GM19452 (cell line): ENCODE data around the gene AARS2.

Source experiments
- ATAC-seq: cut with Tn5 transposase; IDR thresholded peaks from one replicate; pipeline ENCODE4 v1.9.1; 2021; ENCODE audit not compliant: unreplicated experiment

The AARS2 gene

GRCh38 chr6:44264154-44265006 lies 48.8 kb downstream of the AARS2 start:
- ATAC-seq = peak; percentile 28

DNA sequence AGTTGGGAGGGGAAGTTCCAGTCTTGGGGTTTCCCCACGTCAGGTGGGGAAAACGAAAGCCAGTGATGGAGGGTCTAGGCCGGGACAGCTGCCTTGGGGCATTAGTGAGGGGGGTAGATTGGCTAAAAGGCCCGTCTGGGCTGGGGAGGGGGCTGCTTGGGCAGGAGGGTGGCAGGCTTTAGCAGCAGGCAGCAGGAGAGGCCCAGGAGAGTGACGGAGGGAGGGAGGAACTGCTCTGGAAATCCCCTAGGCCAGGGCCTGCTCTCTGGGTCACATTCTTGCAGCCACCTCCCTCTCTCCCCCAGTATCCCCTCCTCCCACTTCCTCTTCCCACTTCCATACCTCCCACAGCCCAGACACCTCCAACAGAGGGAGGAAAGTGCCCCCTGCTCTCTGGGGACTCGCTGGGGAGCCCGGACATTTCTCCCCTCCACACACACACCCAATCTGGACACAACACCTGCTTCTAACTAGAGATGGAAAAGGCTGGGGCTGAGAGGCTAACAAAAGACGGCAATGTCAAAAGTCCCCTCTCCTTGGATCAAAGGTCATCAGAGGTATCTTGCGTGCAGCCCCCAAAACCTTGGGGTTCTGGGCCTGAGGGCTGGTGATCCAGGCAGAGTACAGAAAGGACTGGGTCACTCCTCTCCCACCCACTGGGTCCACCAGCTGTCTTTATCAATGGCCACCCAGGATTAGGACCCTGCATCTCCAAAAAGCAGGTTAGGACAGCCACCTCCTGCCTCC lies 49.6 kb downstream of the AARS2 start:
- no peak for ATAC-seq

DNA sequence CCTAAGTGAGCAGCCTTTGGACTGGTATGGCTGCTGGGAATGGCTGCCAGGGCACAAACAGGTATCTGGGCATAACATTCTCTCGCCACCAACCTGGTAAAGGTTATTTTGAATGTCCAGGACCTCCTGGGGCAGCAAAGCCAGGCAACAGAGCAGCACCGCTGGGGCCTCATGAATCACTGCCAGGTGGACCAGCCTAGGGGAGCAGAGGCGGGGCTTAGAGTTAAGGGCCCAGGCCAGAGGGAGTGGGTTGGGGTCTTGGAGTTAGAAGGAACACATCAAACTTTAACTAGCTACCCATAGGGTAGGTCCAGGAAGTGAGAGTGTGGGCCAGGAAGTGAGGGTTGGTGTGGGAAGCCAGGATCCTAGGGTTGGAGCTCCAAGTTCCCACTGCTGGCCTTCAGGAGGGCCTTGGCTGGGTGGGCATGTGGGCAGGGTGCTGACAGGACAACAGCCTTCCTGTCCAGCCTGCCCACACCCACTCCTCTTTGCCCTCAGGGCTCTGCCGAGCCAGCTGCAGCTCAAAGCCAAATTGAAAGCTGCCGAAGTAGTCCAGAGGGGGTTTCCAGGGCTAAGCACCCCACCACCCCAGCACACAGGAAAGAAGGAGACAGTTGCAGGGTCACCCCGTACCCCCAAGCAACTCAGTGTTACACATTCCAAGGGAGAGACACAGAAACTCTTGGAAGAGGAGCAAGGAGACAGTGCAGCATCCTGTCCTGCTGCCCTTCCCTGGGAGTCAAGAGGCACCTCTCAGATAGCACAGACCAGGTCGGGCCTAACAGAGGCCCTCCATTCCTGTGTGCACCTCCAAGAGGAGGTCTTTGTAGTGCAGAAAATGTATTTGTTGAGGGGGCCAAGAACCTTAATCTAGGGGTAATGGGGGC lies 50.4 kb downstream of the AARS2 start:
- no peak for ATAC-seq

- no peak for ATAC-seq
Observed at GRCh38 chr6:44261581-44261980, 51.6 kb downstream of the AARS2 start.

- ATAC-seq = no peak
Observed at GRCh38 chr6:44260451-44261297, 52.5 kb downstream of the AARS2 start.

DNA sequence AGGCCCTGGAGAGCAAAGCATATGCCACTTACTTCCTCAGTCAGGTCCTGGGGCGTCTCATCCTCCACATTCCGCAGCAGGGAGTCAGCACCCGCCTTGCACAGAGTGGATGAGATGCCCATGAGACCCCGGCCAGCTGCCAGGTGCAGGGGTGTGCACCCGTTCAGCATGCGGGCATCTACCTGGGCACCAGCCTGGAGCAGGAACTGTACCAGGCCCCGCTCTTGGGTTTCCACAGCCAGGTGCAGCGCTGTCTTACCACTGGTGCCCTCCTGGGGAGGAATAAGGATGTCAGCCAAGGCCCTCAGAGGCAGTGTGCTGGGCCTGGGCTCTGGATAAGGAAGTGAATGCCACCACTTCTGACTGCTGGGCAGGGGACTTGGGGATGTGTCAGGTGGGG lies 53.1 kb downstream of the AARS2 start:
- ATAC-seq = no peak

DNA sequence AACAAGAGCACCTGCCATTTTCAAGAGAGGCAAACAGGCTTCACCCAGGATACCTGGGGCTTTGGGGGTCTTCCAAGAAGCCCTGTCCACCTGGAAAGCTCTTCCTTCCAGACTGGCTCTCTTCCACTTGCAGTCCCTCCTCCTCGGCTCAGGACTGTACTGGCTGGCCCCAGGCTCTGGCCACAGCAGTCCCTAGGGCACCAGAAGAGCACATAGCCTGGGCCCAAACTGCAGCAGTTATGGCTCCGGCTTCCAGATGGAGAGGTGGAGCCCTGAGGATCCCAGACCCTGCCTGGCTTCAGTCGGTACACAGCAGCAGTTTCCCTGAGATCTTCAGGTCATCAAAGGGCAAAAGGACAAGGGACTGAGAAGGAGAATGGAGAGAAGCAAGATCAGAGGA lies 54.2 kb downstream of the AARS2 start:
- ATAC-seq = no peak

GRCh38 chr6:44258325-44258863 lies 54.8 kb downstream of the AARS2 start:
- no peak for ATAC-seq

DNA sequence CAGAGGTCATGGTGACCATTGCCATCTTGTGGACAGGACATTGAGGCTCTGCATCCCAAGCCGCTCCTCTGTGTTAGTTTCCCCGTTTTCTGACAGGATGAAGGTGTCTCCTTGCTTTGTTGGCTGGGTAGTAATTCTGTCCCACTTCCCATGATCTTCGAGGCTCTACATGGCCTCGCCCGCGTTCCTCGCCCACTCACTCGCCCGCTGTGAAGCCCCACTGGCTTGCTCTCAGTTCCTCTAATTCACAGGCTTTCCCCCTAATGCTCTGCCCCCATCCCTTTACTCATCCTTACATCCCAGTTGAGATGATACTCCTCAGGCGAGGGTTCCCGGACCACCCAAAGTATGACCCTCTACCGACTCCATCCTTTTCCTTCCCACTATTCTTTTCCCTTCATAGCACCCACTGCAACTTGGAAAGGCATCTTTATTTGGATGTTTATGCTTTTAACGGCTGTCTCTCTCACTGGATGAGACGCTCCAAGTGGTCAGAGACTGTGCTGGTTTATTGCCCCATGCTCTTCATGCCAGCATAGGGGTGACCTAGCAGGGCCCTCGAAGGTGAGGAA lies 55.3 kb downstream of the AARS2 start:
- ATAC-seq = peak; percentile 8

DNA sequence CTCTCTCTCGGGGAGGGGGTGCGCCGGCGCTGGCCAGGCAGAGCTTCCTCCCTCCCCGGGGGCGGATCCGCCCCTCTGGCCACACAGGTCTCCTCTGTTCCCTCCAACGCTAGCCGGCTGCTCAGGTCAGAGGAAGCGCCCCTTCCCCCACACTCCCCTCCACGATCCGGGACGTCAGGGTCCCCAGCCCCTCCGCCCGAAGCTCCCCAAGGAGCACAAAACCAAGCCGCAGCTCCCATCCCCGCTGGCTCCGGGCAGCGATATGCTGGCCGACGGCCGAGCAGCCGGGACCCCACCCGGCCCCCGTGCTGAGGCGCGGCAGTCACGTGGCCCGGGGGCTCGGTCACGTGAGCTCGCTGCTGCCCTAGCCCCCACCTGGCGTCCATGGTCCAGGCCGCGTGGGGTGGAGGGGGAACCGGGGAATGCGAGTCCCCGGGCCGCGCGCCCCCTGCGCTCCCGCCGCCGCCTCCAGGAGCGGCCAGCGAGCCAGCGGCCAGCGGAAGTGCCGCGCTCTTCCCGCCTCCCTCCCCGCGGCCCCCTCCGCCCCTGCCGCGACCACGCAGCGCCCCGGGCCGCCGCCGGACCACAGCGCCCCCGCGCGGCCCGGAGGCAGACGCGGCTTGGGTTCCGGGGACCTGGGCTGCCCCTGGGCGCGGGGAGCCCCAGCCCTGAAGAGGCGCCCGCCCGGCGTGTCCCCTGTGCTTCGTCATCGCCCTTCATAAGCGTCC lies 56.0 kb downstream of the AARS2 start, which contains the start of gene SLC35B2:
TSS of gene SLC35B2 (minus strand) at position 504 of the 728 bp plus-strand sequence. CDS start at position 386, 118 bp downstream.
- ATAC-seq = peak; percentile 52

GRCh38 chr6:44256775-44257024 lies 56.4 kb downstream of the AARS2 start:
- ATAC-seq = no peak

DNA sequence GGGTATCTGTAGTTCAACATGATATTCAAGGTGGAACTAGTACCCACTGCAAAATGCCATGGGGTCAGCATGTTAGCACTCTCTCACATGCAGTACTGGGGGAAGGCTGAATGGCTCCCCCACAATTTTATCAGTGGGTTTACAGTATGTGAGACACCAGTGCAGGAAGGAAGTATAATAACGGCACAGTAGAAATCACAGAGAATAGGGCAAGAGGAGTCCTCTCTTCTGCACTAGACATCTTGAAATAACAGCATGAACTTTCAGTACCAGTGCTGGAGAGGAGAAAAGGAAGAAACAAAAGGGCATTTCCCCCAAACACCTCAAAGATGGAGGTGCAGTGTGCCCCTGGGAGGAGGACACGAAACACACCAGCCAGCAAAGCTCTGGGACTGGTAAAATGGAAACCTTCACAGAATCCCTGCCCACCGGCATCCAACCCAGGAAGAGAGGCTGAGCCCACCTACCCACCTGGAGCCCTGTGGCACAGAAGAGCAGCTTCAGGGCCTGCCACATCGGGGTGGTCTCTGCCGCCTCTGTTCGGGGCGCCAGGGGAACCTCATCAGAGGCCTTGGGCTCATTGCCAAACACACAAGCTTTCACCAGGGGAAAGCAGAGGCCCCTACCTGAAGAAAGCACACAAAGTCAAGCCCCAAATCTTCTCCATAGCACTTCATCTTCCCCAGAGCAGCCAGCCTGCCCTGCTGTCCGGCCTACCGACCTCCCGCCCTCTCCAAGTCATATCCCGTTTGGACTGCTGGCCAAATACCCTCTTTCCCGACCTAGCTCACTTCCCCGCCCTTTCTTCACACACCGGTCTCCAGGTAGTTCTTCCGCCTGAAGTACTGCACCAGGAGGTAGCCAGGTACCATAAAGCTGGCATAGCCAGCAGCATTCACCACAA lies 57.0 kb downstream of the AARS2 start:
- no peak for ATAC-seq

DNA sequence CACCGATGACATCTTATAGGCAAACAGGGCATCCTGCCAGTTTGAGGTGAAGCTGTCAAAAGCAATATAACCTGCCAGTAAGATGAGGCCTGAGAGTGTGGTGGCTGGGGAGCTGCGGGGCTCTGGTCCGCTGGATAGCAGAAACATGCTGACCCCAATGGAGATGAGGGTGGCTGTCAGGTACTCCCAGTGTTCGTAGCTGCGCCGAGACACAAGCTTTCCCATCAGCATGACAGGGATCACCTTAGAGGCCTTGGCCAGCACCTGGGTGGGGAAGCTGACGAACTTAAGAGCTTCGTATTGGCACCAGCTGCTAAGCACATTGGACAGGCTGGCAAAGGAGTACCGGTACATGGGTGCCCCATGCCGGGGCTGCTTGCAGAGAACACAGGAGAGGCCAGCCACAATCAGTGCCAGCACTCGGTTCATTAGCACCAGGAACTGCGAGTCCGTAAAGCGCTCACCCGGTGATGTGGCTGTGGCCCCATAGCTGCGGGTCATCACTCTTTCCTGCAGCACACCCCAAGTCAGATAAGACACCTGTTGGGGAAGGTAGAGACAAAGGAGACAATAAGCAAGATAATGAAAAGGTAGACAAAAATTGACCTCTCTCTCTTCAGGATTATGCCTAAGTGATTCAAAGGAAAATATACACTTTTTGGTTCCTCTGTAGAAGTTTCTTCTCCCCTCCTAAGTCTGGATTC lies 57.9 kb downstream of the AARS2 start:
- no peak for ATAC-seq

GRCh38 chr6:44254191-44255104 lies 58.7 kb downstream of the AARS2 start:
- no peak for ATAC-seq

DNA sequence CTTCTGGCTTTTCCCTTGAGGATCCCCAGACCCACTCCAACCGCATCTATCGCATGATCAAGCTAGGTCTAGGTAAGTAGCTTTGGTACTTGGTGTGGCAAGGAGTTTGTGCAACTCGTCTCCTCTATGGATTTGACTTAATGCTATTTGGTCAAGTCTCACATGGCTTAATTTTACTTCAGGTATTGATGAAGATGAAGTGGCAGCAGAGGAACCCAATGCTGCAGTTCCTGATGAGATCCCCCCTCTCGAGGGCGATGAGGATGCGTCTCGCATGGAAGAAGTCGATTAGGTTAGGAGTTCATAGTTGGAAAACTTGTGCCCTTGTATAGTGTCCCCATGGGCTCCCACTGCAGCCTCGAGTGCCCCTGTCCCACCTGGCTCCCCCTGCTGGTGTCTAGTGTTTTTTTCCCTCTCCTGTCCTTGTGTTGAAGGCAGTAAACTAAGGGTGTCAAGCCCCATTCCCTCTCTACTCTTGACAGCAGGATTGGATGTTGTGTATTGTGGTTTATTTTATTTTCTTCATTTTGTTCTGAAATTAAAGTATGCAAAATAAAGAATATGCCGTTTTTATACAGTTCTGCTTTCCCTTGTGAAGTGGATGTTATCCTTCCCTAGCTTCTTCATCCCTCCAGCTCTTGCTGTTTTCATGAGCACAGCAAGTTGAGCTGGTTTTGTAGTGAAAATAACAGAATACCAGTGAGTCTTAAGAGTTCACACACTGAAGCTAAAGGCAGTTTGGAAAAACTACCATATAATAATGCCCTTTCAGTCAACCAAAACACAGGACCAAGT lies 59.6 kb downstream of the AARS2 start:
- no peak for ATAC-seq
